HepG2 (cell line): ENCODE results near the gene PPDPF. TPM values are rescaled to one million over a fixed set of nuclear protein-coding genes. Genes with fewer than 3 reads are reported as not detected.

ENCODE experiments used
- ATAC-seq: fragments of 200-7000 bp; cut with Tn5 transposase; 3 replicates; pipeline ENCODE4 v1.9.1; 2020; ENCODE audit warnings: mild to moderate bottlenecking, moderate library complexity
- BruUV-seq: library from RNA; stranded (reverse); fragments of 400-500 nt; replicated peaks from 2 replicates; lab custom pipeline; 2021; lab: Mats Ljungman, UMichigan
- CTCF ChIA-PET: fragments of 300-600 bp; formaldehyde crosslinking; extraction: SDS; loops from one replicate; lab custom pipeline; 2021; ENCODE audit warnings: low total read pairs, inconsistent platforms, low intra/inter-chr PET ratio; lab: Yijun Ruan, JAX
- POLR2A ChIA-PET: fragments of 350-600 bp; sonication (Branson Sonifier 250); formaldehyde crosslinking; loops from one replicate; lab custom pipeline; 2020; ENCODE audit warnings: antibody characterized with exemption, inconsistent platforms; lab: Yijun Ruan, JAX
- DNase-seq: peaks from one replicate; pipeline ENCODE4 v3.0.0-alpha.2; 2015; ENCODE audit warnings: low spot score
- FAIRE-seq: peaks from 3 replicates; lab custom pipeline; 2011; peaks lifted over from hg19 to GRCh38; lab: Jason Lieb, UNC
- H2AFZ ChIP-seq: one replicate; pipeline ENCODE4 v1.6.1; 2011; ENCODE audit warnings: low read length, inconsistent platforms
- H3K27ac ChIP-seq: fragments of 300-600 bp; 3 replicates; pipeline ENCODE4 v1.8.0; 2011; ENCODE audit warnings: mixed run types, mild to moderate bottlenecking, mixed read lengths, low read length, inconsistent platforms; ENCODE audit not compliant: insufficient read depth; ENCODE audit errors: extremely low read length
- H3K27me3 ChIP-seq, 2 experiments: fragments of 200-600 bp in 1 of 2; 2 replicates in 1 of 2; 3 replicates in 1 of 2; pipeline versions ENCODE4 v1.6.0 to v1.8.0; 2011; ENCODE audit warnings: low read length in 2 of 2, mild to moderate bottlenecking in 2 of 2, moderate library complexity in 2 of 2, inconsistent platforms in 1 of 2; ENCODE audit not compliant: insufficient read depth in 2 of 2, control insufficient read depth in 1 of 2
- H3K36me3 ChIP-seq, 2 experiments: fragments of 200-600 bp in 1 of 2; replicated peaks in 1 of 2; 2 replicates in 1 of 2; 3 replicates in 1 of 2; pipeline versions ENCODE4 v1.5.1 to v1.8.0; 2011; ENCODE audit warnings: low read length in 2 of 2, inconsistent platforms in 1 of 2; ENCODE audit not compliant: insufficient read depth in 2 of 2, control insufficient read depth in 1 of 2
- H3K4me1 ChIP-seq: 2 replicates; pipeline ENCODE4 v1.5.1; 2012; ENCODE audit warnings: low read length, inconsistent platforms; ENCODE audit not compliant: insufficient read depth
- H3K4me2 ChIP-seq: 2 replicates; pipeline ENCODE4 v1.6.0; 2011; ENCODE audit warnings: low read depth, low read length, inconsistent platforms
- H3K4me3 ChIP-seq, 3 experiments: fragments of 200-600 bp in 1 of 3; sonication (generic), shearing (Covaris generic) in 1 of 3; replicated peaks in 1 of 3; 2 replicates each; pipeline ENCODE4 v1.5.1; 2011 to 2016; ENCODE audit warnings: low read length in 3 of 3, inconsistent platforms in 2 of 3, low read depth in 2 of 3, mild to moderate bottlenecking in 2 of 3, control low read depth in 1 of 3, mixed read lengths in 1 of 3; ENCODE audit not compliant: insufficient read depth in 1 of 3
- H3K79me2 ChIP-seq: one replicate; pipeline ENCODE4 v1.6.1; 2011; ENCODE audit warnings: low read length, inconsistent platforms; ENCODE audit not compliant: insufficient read depth
- H3K9ac ChIP-seq: 2 replicates; pipeline ENCODE4 v1.6.0; 2011; ENCODE audit warnings: mild to moderate bottlenecking, low read depth, low read length, inconsistent platforms; ENCODE audit not compliant: insufficient read depth
- H3K9me3 ChIP-seq: 2 replicates; pipeline ENCODE4 v1.5.1; 2012; ENCODE audit warnings: mild to moderate bottlenecking, low read length
- H4K20me1 ChIP-seq: 2 replicates; pipeline ENCODE4 v1.6.0; 2011; ENCODE audit warnings: inconsistent platforms, mild to moderate bottlenecking, low read length, moderate library complexity; ENCODE audit not compliant: insufficient read depth
- DBP ChIP-seq: sonication (generic); formaldehyde crosslinking; IDR thresholded peaks from 2 replicates; pipeline ENCODE4 v1.4.0; 2020; ENCODE audit warnings: missing genetic modification reagents; ENCODE audit errors: not compliant biosample characterization
- FOXK2 ChIP-seq: fragments of 450-650 bp; IDR thresholded peaks from 2 replicates; pipeline ENCODE4 v1.6.1; 2016
- KLF9 ChIP-seq: IDR thresholded peaks from 2 replicates; pipeline ENCODE4 v1.6.1; 2016; ENCODE audit warnings: low read depth
- LCORL ChIP-seq, 2 experiments: fragments of 450-650 bp in 1 of 2; sonication (generic) in 1 of 2; formaldehyde crosslinking in 1 of 2; IDR thresholded peaks; 2 replicates each; pipeline versions ENCODE4 v1.5.0 to v1.6.1; 2017 to 2020; ENCODE audit warnings: antibody characterized with exemption in 1 of 2, missing genetic modification reagents in 1 of 2
- RAD51 ChIP-seq: fragments of 450-650 bp; IDR thresholded peaks from 2 replicates; pipeline ENCODE4 v1.6.1; 2016; ENCODE audit warnings: borderline replicate concordance
- SALL1 ChIP-seq: sonication (generic); formaldehyde crosslinking; IDR thresholded peaks from 2 replicates; pipeline ENCODE4 v1.8.0; 2022; ENCODE audit warnings: mild to moderate bottlenecking, missing genetic modification reagents
- SKIL ChIP-seq: sonication (generic); formaldehyde crosslinking; IDR thresholded peaks from 2 replicates; pipeline ENCODE4 v1.8.0; 2022; ENCODE audit warnings: missing genetic modification reagents, mild to moderate bottlenecking, moderate library complexity, borderline replicate concordance
- ZFP36 ChIP-seq: fragments of 150-350 bp; IDR thresholded peaks from 2 replicates; pipeline ENCODE4 v1.6.1; 2018; ENCODE audit warnings: borderline replicate concordance, low read length, low read depth; ENCODE audit not compliant: partially characterized antibody
- ZNF646 ChIP-seq: sonication (generic); formaldehyde crosslinking; IDR thresholded peaks from 2 replicates; pipeline ENCODE4 v1.9.0; 2021; ENCODE audit warnings: mild to moderate bottlenecking, missing genetic modification reagents
- ZSCAN30 ChIP-seq: sonication (generic); formaldehyde crosslinking; IDR thresholded peaks from 2 replicates; pipeline ENCODE4 v1.5.0; 2020; ENCODE audit warnings: mild to moderate bottlenecking, missing genetic modification reagents
- WGBS: methylation state at CpG from one replicate; pipeline ENCODE4 v1.1.6; 2017; ENCODE audit warnings: low lambda C conversion rate; 5-methylcytosine and 5-hydroxymethylcytosine counted together
- in situ Hi-C: cut with HindIII; loops from 2 replicates; pipeline ENCODE4 v1.10.0; 2017; ENCODE audit warnings: low pct_unique_long_range_greater_than_20kb; ENCODE audit not compliant: extremely low pct_ligation_motif_present
- intact Hi-C: fragments of 100-400 bp; cut with micrococcal nuclease; formaldehyde crosslinking; loops from one replicate; pipeline ENCODE4 v1.10.0; 2022; ENCODE audit not compliant: unreplicated experiment
- polyA plus RNA-seq, 8 experiments: library from polyadenylated mRNA; depleted of rRNA in 3 of 8; stranded (reverse) in 7 of 8; unstranded in 1 of 8; fragments of >200 nt; fragmentation: Illumina TruSeq in 4 of 8; extraction: Trizol in 4 of 8; gene quantifications; 2 replicates each; pipeline versions ENCODE4 v1.2.1 to v1.2.3, GENCODE V29; 2011 to 2016; ENCODE audit warnings: low read depth in 4 of 8, missing spikeins in 1 of 8, mixed read lengths in 1 of 8; ENCODE audit not compliant: insufficient read depth in 1 of 8
- total RNA-seq, 5 experiments: library from RNA; depleted of rRNA; stranded (reverse); fragments of >200 nt; fragmentation: Illumina TruSeq; extraction: Trizol; gene quantifications; 2 replicates each; pipeline ENCODE4 v1.2.3, GENCODE V29; 2016; ENCODE audit warnings: low read depth in 1 of 5

PPDPF gene
- total and polyA plus RNA-seq, 2 of the 13 experiments (the other 11 are each of a cell fraction or from before 2014, with no cell fraction given), result 1.8 to 7.0 TPM

GRCh38 chr20:63531686-63532448, 11.3 kb downstream of the PPDPF start:
- DNase-seq (no peak), ATAC-seq (no peak), FAIRE-seq (peak; percentile 91)
- peaks cover 4% of the 10 kb centered on the region; the same call in 1 of the 2 replicates for H4K20me1 ChIP-seq
- in situ Hi-C loops, result no loop called here
- peaks cover 26% of the 10 kb centered on the region for H3K4me1 ChIP-seq
- CTCF ChIA-PET, result no interaction called here
- 73% methylated on average over 27 of the region's 27 CpGs for WGBS
- no peak overlapping the region for H3K4me3 ChIP-seq
- H3K36me3 ChIP-seq, result no peaks in the 10 kb centered on the region
- H3K27ac ChIP-seq, result no peak overlapping the region
- POLR2A ChIA-PET, result no interaction called here
- no peaks in the 10 kb centered on the region for H3K79me2 ChIP-seq
- no peaks in the 10 kb centered on the region for H3K9me3 ChIP-seq
- H2AFZ ChIP-seq, result no peak overlapping the region
- H3K27me3 ChIP-seq, result peaks cover 36 to 72% of the 10 kb centered on the region in 2 experiments
- no peak overlapping the region for H3K9ac ChIP-seq
- H3K4me2 ChIP-seq, result no peak overlapping the region
- intact Hi-C loops, result loop anchor here (10.0 kb wide), 1 partner anchor 123 kb away; the partner anchor contains the start of genes RTEL1 and STMN3
- BruUV-seq, result no TSS peak
- TF ChIP-seq DBP, result no peak
- 0 out of 2 replicates have a peak, but pooled peaks have one; percentile 39 for TF ChIP-seq SKIL (CRISPR knock-in tag)
- peak; percentile 13; the same call in 1 of the 2 replicates for TF ChIP-seq LCORL (IDR thresholded peaks at IDR 0.05)
- no peak for TF ChIP-seq LCORL (CRISPR knock-in tag; IDR thresholded peaks at IDR 0.05)
- 0 out of 2 replicates have a peak, but pooled peaks have one; percentile 28 for TF ChIP-seq FOXK2
- TF ChIP-seq RAD51, result peak; percentile 34; the same call in 1 of the 2 replicates
- TF ChIP-seq ZSCAN30, result no peak
- 0 out of 2 replicates have a peak, but pooled peaks have one; percentile 11 for TF ChIP-seq SALL1 (CRISPR knock-in tag)
- TF ChIP-seq ZNF646 (CRISPR knock-in tag), result peak; percentile 87; the same call in 1 of the 2 replicates
- no peak for TF ChIP-seq KLF9 (CRISPR knock-in tag)
- TF ChIP-seq ZFP36, result no peak
